ENCODE results near the gene ZNF346.
A peak's percentile ranks its signal among the peaks of the same experiment; 100 is the strongest.

Gene ZNF346

GRCh38 chr5:177097016-177097985 is 74.8 kb downstream of the ZNF346 start:
- H3K4me3 ChIP-seq (ENCODE audit: low read depth, low read length): no peak overlapping the region
- POLR2A ChIA-PET: interaction anchor here (0.7 kb wide), 1 partner anchor 218 kb away, joined by 4 read pairs; no protein-coding TSS in a partner anchor

GRCh38 chr5:177098120-177098469 is 75.6 kb downstream of the ZNF346 start:
- CTCF ChIA-PET: interaction anchor here (1.0 to 3.2 kb wide), 3 partner anchors 12 to 211 kb away, joined by 3 to 17 read pairs (median 6); partner anchors contain the start of gene FGFR4
- no peak overlapping the region for H3K4me3 ChIP-seq (ENCODE audit: low read depth, low read length)
- no peak overlapping the region for H3K27ac ChIP-seq (ENCODE audit: extremely low read depth, low read depth, low read length)
- H3K9me3 ChIP-seq (ENCODE audit: control insufficient read depth, insufficient read depth, low read depth, low read length): no peaks in the 10 kb centered on the region
- no peaks in the 10 kb centered on the region for H3K4me1 ChIP-seq (ENCODE audit: control insufficient read depth, insufficient read depth, low read length)
- H3K36me3 ChIP-seq (ENCODE audit: control insufficient read depth in 2 of 2, insufficient read depth in 1 of 2, low read length in 2 of 2): no peaks in the 10 kb centered on the region
- POLR2A ChIA-PET: no interaction called here
- TF ChIP-seq ZBTB6 (tag by site-specific recombination; IDR thresholded peaks at IDR 0.05): no peak
- TF ChIP-seq ZNF174 (tag by site-specific recombination; IDR thresholded peaks at IDR 0.05): no peak
- no peak for TF ChIP-seq ZNF433 (tag by site-specific recombination; IDR thresholded peaks at IDR 0.05; ENCODE audit: low read depth)
- no peak for TF ChIP-seq ZNF248 (tag by site-specific recombination; IDR thresholded peaks at IDR 0.05)
- no peak for TF ChIP-seq ZBTB48 (tag by site-specific recombination; IDR thresholded peaks at IDR 0.05)
- no peak for TF ChIP-seq MYNN (tag by site-specific recombination; IDR thresholded peaks at IDR 0.05; ENCODE audit: borderline replicate concordance)
- no peak for TF ChIP-seq IKZF3 (tag by site-specific recombination; IDR thresholded peaks at IDR 0.05)
- TF ChIP-seq YY1 (tag by site-specific recombination; IDR thresholded peaks at IDR 0.05): no peak
- TF ChIP-seq SETDB1 (IDR thresholded peaks at IDR 0.05; ENCODE audit: insufficient read length, low read length): no peak
- no peak for TF ChIP-seq ZNF266 (tag by site-specific recombination; IDR thresholded peaks at IDR 0.05; ENCODE audit: low read depth)
- no peak for TF ChIP-seq ZNF37A (tag by site-specific recombination; IDR thresholded peaks at IDR 0.05)
- TF ChIP-seq ZNF394 (tag by site-specific recombination; IDR thresholded peaks at IDR 0.05; ENCODE audit: borderline replicate concordance): no peak
- TF ChIP-seq ZNF791 (tag by site-specific recombination; IDR thresholded peaks at IDR 0.05): no peak
- no peak for TF ChIP-seq ZNF704 (tag by site-specific recombination; IDR thresholded peaks at IDR 0.05)

More at GRCh38 chr5:177097016-177097985, 74.8 kb downstream of the ZNF346 start:
- Histone ChIP-seq H3K36me3 (ENCODE audit: control insufficient read depth in 2 of 2, insufficient read depth in 1 of 2, low read length in 2 of 2) (peaks cover 0 to 3% of the 10 kb centered on the region in 2 experiments; a peak in 1 of 3 replicates), H3K4me1 (ENCODE audit: control insufficient read depth, insufficient read depth, low read length) (no peaks in the 10 kb centered on the region), H3K27ac (ENCODE audit: extremely low read depth, low read depth, low read length) (no peak overlapping the region), H3K9me3 (ENCODE audit: control insufficient read depth, insufficient read depth, low read depth, low read length) (no peaks in the 10 kb centered on the region)
- TF ChIP-seq ZNF416 (tag by site-specific recombination; IDR thresholded peaks at IDR 0.05) (no peak), ZNF391 (tag by site-specific recombination; IDR thresholded peaks at IDR 0.05; ENCODE audit: borderline replicate concordance, low read depth) (no peak), ZSCAN18 (tag by site-specific recombination; IDR thresholded peaks at IDR 0.05) (no peak), ZNF513 (tag by site-specific recombination; IDR thresholded peaks at IDR 0.05) (peak; percentile 61), ZNF157 (tag by site-specific recombination; IDR thresholded peaks at IDR 0.05) (no peak), ZSCAN16 (tag by site-specific recombination; IDR thresholded peaks at IDR 0.05) (no peak), PBX3 (CRISPR knock-in tag; IDR thresholded peaks at IDR 0.05) (no peak), ZNF449 (tag by site-specific recombination; IDR thresholded peaks at IDR 0.05) (no peak)
- CTCF ChIA-PET: interaction anchor here (0.5 to 3.2 kb wide), 5 partner anchors 11 to 736 kb away, joined by 3 to 17 read pairs (median 4); partner anchors contain the start of gene FGFR4

Data from HEK293 (cell line).